GM19238 (cell line): ENCODE data around the gene ARHGAP5.

Source experiments
- DNase-seq: peaks from one replicate; pipeline ENCODE4 v3.0.0; 2011; ENCODE audit warnings: low spot score; ENCODE audit not compliant: insufficient read length

Gene ARHGAP5, protein sequence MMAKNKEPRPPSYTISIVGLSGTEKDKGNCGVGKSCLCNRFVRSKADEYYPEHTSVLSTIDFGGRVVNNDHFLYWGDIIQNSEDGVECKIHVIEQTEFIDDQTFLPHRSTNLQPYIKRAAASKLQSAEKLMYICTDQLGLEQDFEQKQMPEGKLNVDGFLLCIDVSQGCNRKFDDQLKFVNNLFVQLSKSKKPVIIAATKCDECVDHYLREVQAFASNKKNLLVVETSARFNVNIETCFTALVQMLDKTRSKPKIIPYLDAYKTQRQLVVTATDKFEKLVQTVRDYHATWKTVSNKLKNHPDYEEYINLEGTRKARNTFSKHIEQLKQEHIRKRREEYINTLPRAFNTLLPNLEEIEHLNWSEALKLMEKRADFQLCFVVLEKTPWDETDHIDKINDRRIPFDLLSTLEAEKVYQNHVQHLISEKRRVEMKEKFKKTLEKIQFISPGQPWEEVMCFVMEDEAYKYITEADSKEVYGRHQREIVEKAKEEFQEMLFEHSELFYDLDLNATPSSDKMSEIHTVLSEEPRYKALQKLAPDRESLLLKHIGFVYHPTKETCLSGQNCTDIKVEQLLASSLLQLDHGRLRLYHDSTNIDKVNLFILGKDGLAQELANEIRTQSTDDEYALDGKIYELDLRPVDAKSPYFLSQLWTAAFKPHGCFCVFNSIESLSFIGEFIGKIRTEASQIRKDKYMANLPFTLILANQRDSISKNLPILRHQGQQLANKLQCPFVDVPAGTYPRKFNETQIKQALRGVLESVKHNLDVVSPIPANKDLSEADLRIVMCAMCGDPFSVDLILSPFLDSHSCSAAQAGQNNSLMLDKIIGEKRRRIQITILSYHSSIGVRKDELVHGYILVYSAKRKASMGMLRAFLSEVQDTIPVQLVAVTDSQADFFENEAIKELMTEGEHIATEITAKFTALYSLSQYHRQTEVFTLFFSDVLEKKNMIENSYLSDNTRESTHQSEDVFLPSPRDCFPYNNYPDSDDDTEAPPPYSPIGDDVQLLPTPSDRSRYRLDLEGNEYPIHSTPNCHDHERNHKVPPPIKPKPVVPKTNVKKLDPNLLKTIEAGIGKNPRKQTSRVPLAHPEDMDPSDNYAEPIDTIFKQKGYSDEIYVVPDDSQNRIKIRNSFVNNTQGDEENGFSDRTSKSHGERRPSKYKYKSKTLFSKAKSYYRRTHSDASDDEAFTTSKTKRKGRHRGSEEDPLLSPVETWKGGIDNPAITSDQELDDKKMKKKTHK (N-terminal part only)

DNA sequence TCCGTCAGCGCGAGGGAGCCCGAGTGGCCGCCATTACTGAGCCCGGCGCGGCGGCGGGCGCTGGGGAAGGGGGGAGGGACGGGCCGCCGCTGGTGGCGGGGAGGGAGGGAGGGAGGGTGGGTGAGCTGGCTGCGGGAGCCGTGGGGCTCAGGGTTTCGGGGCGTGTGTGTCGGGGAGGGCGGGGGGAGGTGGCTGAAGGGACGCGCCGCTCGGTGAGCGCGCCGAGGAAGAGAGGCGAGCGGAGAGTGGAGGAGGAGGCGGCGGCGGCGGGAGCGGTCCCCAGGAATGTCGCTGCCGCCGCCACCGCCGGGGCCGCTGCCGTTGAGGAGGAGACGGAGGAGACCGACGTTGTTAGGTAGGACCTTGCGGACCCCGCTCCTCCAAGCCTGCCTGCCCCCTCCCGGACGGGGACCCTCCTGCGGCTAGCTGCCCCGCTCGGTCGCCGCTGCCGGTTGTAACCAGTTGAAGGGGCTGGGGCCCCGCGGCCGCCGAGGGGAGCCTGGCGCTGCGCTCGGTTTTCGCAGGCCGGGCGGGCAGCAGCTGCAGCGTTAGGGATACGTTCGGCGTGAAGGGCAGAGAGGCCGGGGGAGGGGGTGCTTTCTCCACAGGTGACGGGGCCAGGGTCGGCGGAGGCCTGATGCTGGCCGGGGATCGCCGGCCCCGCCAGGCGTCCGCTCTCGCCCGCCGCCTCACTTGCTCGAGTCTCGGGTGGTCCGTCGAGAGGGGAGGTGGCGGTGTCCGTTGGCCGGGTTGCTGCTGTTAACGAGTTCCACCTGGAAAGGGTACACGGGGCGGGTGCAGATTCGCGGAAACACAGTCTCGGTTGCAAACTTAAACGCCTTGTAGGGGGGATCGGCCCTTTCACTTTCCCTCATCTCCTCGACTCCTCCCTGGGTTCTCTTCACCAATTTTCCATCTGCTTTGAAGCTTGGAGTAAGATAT is at the start of gene ARHGAP5:
Gene ARHGAP5 (plus strand): TSS at position 224 of the 942 bp plus-strand sequence. CDS start 13,366 bp downstream, outside the sequence.
- DNase-seq: peak; percentile 49

DNA sequence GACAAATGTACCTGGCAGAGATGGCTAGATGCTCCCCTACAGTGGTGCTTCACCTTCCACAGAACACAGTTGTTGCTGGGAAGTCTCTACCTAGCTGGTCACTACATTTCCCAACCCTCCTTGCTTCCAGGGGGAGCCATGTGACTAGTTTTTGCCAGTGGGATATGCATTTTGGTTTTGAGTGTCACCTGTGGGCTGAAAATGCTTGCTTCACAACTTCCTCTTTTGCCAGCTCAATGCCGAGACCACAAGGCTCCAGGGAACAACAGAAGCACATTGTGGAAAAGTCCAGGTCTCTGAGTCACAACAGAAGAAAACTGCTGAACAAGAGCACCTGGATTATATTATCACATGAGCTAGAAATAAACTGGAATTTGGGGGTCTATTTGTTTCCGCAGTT is 48.5 kb upstream of the ARHGAP5 start:
- no peak for DNase-seq

DNA sequence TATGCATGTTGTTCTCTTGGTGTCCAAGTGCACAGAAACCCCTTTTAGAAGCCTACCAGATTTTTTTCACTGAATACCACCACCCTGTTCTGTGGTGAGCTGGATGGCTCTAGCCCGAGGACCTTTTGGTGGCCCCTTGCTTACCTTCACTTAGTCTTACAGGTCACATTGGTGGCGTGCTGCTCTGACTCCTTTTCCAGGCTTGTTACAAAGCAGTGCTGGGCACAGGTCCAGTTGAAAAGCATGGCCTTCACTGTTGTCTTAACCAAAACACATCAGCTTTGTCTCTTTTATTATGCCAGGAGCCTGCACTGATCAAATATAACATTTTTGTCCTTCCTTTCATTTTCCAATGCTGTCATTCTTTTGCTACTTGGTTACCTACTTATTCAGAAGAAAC is 43.6 kb upstream of the ARHGAP5 start:
- no peak for DNase-seq

DNA sequence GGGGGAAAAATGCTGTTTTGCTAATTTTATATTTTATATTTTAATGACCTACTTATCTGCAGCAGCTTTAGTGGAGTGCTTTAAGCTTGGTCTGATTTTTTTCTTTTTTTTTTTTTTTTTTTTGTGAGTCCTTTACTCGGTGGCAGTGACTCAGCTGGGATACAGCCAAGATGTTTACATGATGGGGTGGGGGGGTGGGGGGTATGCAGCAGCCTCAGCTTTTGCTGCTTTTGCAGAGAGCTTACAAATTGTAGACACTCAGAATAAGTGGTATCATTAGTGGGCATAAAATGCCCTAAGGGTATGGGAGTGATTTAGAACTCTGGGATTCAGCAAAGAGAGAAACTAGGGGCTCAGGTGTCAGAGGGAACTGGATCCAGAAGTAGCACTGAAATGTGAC is 38.2 kb upstream of the ARHGAP5 start:
- no peak for DNase-seq

DNA sequence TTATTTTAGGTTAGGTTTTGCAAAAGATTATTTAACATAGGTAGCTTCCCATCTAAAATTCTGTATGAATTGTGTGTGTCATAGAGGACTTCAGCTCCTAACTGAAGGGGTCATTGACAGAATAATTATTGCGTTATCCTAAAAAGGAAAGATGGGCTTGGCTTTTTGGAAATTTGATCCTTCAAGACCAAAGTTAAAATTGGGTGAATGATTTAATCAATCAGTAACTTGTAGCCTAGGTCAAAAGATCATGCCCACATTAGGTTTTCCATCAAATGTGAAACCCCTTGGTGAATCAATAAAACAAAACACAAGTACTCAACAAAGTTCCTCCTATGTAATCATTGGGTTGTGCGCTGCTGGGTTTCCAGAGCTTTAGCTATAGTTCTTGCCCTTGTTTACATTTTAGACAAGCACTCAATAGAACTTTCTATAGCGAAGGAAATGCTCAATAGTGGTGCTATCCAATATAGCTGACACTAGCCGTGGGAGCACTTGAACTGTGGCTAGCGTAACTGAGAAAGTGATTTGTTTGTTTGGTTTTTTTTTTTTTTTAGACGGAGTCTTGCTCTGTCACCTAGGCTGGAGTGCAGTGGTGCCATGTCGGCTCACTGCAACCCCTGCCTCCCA is 37.6 kb upstream of the ARHGAP5 start:
- no peak for DNase-seq

DNA sequence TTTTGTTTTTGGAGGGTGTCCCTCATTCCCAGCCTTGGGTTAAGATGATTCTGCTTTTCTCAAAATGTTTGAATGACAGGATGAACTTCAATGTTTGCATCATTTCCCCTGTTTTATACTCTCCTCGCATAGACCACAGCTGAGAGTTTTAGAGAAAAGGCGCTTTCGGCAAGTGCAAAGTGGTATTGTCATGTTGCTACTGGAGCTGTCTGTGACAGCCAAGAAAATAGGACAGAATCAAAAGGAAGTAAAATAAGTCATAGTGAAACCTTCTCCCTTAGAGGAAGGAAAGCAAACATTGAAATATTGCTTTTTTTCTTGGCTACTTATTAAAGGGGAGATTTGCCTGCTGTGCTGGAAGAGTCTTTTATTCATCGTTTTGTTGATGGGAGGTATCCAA is 33.5 kb upstream of the ARHGAP5 start:
- no peak for DNase-seq

DNA sequence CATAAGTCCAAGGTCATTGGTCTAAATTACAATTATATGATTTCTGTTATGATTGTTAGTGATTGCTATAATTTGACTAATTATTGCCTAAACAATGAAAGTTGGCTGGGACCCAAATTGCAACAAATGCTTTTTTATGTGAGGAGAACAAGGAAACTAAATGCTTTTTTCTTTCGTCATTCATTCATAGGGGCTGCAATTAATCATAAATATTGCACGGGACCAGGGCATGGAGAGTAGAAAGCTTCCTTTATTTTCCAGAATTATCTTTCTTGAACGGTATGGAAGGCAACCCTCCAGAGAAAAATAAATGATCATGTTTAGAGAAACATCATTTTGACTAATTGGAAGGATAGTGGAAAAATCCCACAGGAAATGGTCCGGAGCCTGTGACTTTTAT is 32.6 kb upstream of the ARHGAP5 start:
- no peak for DNase-seq

DNA sequence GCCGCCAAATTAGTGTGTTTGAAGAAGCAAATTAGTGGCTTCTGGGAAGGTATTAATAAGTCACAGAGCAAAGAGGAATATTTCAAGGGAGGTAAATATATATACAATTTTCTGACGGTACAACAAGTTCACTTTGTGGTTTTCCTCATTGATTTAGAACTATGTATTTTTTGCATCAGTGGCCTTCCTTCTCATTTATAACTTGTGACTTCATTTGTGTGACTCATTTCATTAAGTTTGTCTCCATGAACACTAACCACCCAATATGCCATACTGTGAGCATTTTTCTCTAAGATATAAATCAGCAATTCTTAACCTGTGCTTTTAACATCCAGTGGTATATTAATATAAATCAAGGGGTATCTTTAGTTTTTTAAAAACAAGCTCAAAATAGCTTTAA is 29.3 kb upstream of the ARHGAP5 start:
- no peak for DNase-seq

DNA sequence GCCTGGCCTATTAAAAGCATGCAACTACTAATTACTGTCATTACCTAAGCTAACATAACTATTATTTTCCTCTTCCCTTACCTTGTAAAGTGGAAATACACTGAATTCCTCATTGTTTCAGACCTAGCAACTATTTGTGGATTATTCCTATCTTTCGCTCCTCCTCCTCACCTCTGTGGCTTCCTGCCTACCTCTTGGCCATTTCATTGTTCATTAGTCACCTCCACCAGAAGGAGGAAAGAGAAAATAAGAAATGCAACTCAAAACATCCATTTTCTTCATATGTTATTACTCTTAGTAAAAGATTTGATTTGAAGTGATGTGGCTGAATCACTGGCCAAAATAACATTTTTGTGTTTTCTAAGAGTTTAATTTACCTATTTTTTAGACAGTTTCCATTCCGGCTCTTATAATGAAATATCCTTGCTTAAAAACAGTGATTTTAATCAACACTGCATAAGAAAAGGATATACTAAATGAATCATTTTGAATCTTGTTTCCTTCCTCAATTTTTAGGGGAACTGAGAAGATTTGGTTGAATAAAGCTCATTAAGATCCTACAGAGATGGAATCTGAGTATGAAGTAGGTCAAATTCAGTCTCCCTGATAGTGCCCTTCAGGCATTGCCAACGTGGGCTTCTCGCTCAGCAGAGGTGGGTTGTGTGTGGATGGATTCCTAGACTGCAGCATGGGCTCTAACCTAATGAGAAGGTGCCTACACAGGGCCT is 27.6 kb upstream of the ARHGAP5 start:
- DNase-seq: no peak

DNA sequence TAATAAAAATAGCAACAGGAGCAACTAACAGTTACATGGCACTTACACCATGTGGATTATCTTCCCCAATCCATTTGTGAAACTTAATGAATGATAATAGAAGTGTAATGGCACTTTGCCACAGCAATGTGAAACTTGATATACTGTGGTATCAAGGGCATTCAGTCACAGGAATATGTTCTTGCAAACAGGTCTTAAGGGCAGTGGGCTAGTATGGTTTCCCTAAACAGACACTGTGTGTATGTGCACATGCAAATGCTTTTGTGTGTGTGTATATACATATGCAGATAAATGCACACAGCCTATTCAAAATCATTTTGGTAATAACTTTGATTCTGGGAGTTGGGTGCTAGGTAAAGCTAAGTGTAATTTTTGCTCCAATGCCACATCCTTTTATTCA is 26.2 kb upstream of the ARHGAP5 start:
- DNase-seq: no peak

DNA sequence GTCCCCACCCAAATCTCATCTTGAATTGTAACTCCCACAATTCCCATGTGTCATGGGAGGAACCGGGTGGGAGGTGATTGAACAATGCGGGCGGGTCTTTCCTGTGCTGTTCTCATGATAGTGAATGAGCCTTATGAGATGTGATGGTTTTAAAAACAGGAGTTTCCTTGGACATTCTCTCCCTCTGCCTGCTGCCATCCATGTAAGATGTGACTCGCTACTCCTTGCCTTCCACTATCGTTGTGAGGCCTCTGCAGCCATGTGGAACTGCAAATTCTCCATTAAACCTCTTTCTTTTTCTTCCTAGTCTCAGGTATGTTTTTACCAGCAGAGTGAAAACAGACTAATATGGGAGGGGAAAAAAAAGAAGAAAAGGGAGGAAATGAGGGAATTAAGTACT is 22.6 kb upstream of the ARHGAP5 start:
- DNase-seq: no peak

DNA sequence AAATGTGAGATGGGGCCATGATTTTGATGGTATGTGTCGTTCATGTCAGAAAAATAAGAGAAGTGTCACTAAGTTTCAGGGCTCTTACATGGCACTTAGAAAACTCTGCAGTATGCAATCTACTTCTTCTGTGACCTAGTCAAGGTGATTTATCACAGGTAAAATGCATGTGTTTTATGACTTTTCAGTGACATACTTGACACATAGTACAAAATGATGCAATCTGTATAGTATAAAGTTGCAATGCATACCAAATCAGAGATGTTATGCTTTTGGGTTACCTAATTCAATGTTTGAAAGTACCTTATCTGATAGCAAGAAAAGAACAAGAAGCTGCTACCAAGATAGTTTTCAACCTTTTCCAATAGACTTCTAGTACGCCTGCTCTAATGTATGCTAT is 21.9 kb upstream of the ARHGAP5 start:
- DNase-seq: no peak

DNA sequence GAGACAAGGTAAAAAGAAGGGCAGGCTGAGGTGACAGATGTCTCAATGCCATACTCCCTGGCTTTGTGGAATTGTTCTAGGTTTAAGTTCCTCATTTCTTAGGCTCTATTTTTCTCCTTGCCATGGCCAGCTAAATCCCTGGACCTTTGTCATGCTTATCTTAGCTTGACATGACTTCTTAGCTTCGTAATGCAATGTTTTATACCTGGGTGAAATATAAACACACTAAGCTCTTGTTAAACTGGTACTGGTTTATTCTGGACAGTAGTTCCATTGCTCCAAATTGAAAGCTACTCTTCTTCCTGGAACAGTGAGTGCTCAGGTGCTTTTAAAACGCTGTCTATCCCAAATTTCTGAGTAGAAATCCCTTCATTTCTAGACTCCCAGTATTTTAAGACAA is 17.4 kb upstream of the ARHGAP5 start:
- DNase-seq: no peak

DNA sequence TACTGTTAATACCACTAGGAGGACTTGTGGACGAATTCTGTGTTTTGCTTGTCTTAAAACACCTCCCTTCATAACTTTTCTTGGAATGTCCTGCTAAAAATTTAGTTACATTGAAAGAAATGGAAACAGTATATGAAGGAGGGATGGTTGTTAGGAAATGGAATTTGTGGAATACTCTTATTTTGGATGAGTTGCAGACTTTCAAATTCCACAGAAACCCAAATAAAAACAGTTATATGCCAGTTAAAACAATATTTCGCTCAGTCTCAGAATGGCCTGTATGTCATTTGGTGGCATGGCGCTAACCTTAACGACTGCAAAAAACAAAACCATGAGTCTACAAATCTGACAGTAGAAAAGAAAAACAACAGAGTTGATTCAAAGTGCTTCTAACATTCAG is 12.2 kb upstream of the ARHGAP5 start:
- DNase-seq: no peak

DNA sequence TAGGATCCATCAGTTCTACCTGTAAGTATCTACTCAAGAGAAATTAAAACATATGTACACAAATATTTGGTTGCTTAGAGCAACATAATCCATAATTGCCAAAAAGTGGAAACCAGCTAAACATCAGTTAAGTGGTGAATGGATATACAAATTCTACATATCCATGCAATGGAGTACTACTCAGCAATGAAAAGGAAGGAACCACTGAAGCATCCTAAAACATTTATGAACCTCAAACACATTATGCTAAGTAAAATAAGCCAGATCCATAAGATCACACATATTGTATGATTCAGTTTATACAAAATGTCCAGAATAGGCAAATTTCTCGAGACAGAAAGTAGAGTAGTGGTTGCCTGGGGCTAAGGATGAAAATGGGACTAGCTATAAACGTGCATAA is 8.4 kb upstream of the ARHGAP5 start:
- DNase-seq: no peak

DNA sequence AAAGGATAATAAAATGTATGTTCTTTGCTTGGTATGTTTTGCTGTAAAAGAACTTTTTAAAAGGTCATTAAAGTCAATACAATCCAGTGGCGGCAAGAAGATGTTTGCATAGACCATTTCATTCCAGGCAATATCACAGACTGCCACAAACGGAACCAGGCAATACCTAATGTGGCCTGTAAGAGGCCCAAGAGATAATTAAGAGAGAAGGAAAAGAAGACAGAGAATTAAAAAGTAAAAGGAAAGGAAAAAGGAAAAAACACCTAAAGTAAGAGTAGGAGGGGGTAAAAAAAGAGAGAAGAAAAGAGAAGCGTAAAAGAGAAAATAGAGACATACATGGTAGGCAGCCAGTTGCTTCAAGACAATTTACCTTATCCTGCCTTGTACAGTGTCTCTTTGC is 6.8 kb upstream of the ARHGAP5 start:
- no peak for DNase-seq

DNA sequence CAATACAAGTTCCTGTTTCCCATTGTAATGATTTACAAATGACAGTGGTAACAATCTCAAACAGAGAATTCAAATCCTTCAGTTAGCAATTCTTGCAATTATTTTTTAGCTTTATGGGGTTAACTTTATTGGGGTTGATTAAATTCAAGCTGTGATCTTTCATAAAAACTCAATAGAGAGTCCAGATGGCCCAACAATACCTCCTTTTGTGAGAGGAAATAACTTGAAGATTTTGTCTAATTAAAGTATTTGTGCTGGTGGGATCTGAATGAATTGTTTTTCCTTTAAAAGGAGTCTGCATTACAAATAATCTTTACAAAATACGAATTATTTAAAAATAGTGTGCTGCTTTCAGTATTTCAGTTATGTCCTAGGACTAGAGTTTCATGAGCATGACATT is 4.4 kb upstream of the ARHGAP5 start:
- no peak for DNase-seq

DNA sequence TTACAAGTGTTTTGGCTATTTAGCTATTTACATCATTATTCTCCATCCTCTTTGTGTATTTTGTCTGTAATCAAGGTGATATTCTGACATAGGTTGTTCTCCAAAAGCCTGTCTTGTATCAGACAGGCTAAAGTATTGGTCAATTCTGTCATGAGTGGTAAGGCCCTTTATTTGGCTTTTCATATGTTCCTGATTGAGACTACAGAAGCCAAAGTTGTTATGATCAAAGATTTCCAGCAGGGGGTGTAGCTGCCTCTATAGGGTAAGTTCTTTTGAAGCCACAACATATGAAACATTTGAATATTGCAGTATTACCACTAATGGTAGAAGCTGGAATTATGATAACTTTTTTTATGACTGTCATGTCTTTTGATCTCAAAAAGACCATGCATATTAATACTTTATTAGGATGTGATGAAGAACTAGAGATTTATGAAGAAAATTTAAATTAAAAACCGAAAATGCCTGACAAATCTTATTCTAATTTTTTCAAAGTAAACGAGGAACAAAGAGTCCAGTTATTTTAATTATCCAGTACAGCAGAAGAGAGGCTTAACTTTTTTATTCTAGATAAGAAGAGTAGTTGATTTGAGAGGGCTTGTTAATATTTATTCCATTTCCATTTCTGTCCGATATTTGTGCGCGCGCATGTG is 3.4 kb upstream of the ARHGAP5 start:
- peak; percentile 18 for DNase-seq
